HUES6 (cell line): Measurements from ENCODE around the gene ULK1.

Experiments
- H3K27ac ChIP-seq: 2 replicates; pipeline ENCODE4 v1.7.0; 2013; ENCODE audit warnings: low read depth, mild to moderate bottlenecking, low read length, inconsistent platforms
- H3K27me3 ChIP-seq: 2 replicates; pipeline ENCODE4 v1.6.1; 2013; ENCODE audit warnings: low read length; ENCODE audit not compliant: control insufficient read depth, insufficient read depth
- H3K36me3 ChIP-seq: 2 replicates; pipeline ENCODE4 v1.6.1; 2013; ENCODE audit warnings: low read length; ENCODE audit not compliant: control insufficient read depth, insufficient read depth
- H3K4me1 ChIP-seq: 2 replicates; pipeline ENCODE4 v1.6.1; 2013; ENCODE audit warnings: low read length; ENCODE audit not compliant: control insufficient read depth, insufficient read depth
- H3K4me3 ChIP-seq: 2 replicates; pipeline ENCODE4 v1.5.1; 2013; ENCODE audit warnings: low read depth, low read length
- H3K9ac ChIP-seq: one replicate; pipeline ENCODE4 v1.6.1; 2013; ENCODE audit warnings: mild to moderate bottlenecking, low read length
- H3K9me3 ChIP-seq: 2 replicates; pipeline ENCODE4 v1.6.1; 2013; ENCODE audit warnings: low read depth, low read length; ENCODE audit not compliant: control insufficient read depth, insufficient read depth

ULK1 gene

DNA sequence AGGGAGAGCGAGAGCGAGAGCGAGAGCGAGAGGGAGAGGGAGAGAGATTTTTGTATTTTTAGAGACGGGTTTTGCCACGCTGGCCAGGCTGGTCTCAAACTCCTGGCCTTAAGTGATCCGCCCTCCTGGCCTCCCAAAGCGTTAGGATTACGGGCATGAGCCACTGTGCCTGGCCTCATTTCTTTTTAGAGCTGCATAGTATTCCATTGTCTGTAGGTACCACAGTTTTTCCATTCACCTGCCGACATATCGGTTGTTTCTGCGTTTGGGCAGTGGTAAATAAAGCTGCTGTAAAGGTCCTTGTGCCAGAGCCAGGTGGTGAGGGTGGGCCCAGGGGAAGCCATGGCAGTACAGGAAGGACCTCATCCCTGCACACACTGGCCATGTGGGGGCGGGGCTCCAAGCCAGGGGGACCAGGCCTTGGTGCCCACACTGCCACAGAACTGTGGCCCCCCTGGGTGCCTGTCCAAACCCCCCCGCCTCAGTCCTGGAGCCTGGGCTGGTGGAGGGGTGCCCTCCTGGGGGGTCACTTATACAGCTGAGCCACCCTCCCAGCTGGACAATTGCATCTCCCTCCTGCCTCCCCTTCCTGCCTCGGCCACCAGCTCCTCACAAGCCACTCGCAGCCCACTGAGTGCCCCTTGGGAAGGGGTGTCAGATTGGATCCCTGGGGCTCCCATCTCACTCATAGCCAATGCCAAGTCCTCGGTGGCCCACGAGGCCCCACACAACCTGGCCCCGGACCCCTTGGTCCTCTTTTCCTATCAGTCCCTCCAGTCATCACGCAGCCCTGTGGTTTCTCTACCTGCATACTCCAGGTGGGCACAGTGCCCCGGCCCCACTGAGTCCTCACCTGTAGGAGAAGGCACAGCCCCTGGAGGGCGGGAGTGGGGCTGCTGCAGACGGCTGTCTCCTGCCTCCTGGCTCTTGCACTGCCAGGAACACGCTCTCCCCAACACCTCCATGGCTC lies 33.0 kb downstream of the ULK1 start:
- H3K4me1 ChIP-seq: no peaks in the 10 kb centered on the region

GRCh38 chr12:131928080-131928710 lies 33.8 kb downstream of the ULK1 start:
- no peak overlapping the region for H3K27ac ChIP-seq
- peak overlapping the region; percentile 88 for H3K4me3 ChIP-seq
- peak overlapping the region; percentile 73 for H3K9ac ChIP-seq
- no peaks in the 10 kb centered on the region for H3K27me3 ChIP-seq
- no peaks in the 10 kb centered on the region for H3K4me1 ChIP-seq
- H3K9me3 ChIP-seq: peaks cover 9% of the 10 kb centered on the region
- H3K36me3 ChIP-seq: peaks cover 25% of the 10 kb centered on the region

More for the DNA sequence above, 33.0 kb downstream of the ULK1 start:
- H3K9me3 ChIP-seq: peaks cover 9% of the 10 kb centered on the region
- H3K9ac ChIP-seq: peak overlapping the region; percentile 73
- peaks cover 21% of the 10 kb centered on the region for H3K36me3 ChIP-seq
- no peak overlapping the region for H3K27ac ChIP-seq
- peak overlapping the region; percentile 88; the same call in 1 of the 2 replicates for H3K4me3 ChIP-seq
- no peaks in the 10 kb centered on the region for H3K27me3 ChIP-seq

DNA sequence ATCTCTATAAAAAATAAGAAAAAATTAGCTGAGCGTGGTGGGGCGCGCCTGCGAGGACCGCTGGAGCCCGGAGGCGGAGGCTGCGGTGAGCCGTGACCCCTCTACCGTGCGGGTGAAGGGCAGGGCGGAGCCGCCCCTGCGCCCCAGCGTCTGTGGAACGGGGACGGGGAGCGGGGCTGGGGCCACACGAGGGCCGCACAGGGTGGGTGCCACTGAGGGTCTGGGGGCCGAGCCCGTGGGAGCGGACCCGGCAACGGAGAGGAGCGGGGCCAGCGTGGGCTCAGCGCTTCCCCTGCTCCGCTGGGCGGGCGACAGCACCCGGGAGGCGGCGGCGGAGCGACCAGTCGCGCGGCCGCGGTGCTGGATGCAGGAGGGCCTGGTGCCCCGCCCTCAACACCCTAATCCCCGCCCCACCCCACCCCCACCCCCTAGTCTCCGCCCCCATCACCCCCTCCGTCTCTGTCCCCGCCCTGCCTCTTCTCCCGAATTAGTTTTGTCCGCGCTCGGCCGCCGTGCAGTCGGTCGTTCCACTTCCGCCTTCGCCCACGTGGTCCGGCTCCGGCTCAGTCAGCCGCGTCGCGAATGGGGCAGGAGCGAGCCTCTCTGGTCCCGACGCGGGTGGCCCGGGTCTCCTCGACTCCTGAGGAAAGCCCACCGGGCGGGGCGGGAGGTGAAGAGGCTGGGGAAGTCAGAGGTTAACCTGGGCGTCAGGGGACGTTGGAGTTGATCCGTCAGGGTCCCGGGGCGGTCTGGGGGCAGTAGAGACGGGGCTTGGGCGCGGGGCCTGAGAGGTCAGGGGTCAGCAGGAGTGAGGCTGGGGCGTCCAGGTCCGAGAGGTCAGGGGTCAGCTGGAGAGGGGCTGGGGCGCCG lies 34.5 kb downstream of the ULK1 start, which contains the start of gene PUS1:
TSS of gene PUS1 (plus strand) at position 566 of the 870 bp plus-strand sequence. CDS start 447 bp downstream, outside the sequence.
- Histone ChIP-seq H3K9ac (peak within 1 kb of the TSS; percentile 97), H3K27me3 (no peaks in the 10 kb centered on the region), H3K9me3 (peaks cover 9% of the 10 kb centered on the region), H3K27ac (peak within 1 kb of the TSS; percentile 89), H3K36me3 (peaks cover 31% of the 10 kb centered on the region), H3K4me1 (no peaks in the 10 kb centered on the region), H3K4me3 (peak within 1 kb of the TSS; percentile 88)

DNA sequence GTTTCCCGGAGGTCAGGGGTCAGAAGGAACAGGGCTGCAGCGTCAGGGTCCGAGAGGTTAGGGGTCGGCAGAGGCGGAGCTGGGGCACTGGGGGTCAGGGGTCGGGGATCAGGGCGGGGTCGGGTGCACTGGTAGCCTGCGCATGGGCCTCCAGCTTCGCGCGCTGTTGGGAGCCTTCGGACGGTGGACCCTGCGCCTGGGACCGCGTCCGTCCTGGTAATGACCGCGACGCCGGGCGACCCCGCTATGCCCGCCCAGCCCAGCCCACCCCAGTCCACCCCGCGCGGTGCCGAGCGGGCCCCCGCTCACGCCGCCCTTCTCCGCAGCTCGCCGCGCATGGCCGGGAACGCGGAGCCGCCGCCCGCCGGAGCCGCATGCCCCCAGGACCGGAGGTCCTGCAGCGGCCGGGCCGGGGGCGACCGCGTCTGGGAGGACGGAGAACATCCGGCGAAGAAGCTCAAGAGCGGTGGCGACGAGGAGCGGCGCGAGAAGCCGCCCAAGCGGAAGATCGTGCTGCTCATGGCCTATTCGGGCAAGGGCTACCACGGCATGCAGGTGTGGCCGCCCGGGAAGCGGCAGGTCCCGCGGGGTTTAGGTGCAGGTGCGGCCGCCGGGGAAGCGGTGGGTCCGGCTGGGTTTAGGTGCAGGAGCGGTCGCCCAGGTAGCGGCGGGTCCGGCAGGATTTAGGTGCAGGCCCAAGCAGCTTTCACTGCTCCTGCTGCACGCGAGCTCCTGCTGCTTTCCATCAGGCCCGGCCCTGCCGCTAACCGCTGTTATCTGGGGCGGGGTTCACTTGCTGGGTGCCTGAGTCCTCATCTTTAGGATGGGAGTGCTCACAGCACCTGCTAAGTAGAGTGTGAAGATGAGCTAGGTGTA lies 35.4 kb downstream of the ULK1 start:
- Histone ChIP-seq H3K36me3 (peaks cover 40% of the 10 kb centered on the region), H3K27ac (peak overlapping the region; percentile 89), H3K4me3 (peak overlapping the region; percentile 88)

DNA sequence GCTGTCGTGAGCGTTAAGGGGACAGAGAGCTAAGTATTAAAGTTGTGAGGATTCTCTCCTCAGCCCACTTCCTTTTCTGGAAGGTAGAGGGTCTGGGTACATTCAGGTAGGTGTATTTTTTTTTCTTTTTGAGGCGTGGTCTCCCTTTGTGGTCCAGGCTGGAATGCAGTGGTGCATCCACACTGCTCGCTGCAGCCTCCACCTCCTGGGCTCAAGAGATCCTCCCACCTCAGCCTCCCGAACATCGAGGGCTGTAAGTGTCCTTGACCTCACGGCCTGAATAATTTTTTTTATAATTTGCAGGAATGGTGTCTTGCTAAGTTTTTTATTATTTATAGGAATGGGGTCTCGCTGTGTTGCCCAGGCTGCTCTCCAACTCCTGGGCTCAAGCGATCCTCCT lies 36.1 kb downstream of the ULK1 start:
- Histone ChIP-seq H3K9ac (peak overlapping the region; percentile 97), H3K4me3 (peak overlapping the region; percentile 88), H3K4me1 (no peaks in the 10 kb centered on the region), H3K9me3 (peaks cover 9% of the 10 kb centered on the region), H3K27me3 (no peaks in the 10 kb centered on the region), H3K27ac (no peak overlapping the region), H3K36me3 (peaks cover 46% of the 10 kb centered on the region)

More for the DNA sequence above, 35.4 kb downstream of the ULK1 start:
- Histone ChIP-seq H3K9ac (peak overlapping the region; percentile 97), H3K27me3 (no peaks in the 10 kb centered on the region), H3K4me1 (no peaks in the 10 kb centered on the region), H3K9me3 (peaks cover 9% of the 10 kb centered on the region)

DNA sequence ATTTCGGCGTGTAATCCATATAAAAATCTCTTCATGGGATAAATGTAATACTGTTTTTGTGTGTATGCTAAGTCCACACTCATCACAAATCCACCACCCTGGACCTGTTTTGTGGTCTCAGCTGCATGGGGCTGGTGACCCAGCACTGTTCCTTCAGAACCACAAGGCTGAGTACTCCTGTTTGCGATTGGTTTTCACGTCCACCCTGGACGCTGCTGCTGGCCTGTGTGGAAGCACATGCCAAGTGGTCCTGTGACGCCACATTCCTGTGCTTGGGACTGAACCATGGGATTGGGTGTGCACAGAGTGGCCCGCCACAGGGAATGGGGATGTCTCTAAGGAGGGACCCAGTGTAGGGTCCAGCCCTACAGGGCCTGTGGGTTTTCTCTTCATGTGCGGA lies 39.0 kb downstream of the ULK1 start:
- H3K27ac ChIP-seq: no peak overlapping the region
- H3K4me3 ChIP-seq: no peak overlapping the region
- no peaks in the 10 kb centered on the region for H3K27me3 ChIP-seq
- H3K9me3 ChIP-seq: no peaks in the 10 kb centered on the region
- no peak overlapping the region for H3K9ac ChIP-seq
- no peaks in the 10 kb centered on the region for H3K4me1 ChIP-seq
- H3K36me3 ChIP-seq: peaks cover 71% of the 10 kb centered on the region

DNA sequence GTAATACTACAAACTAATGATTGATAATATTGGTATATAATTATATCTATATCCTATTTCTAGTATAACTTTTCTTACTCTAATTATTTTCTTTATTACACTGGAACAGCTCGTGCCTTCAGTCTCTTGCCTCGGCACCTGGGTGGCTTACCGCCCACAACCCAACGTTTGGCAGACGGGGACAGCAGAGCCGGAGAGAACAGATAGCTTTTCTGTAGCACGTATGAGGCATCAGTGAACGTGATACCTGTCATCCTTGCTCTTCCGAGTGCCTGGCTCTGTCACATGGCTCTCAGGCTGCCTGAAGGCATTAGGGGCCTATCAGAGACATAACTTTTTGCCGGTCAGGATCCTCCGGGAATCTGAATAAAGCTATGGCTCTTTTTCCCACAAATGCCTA lies 40.1 kb downstream of the ULK1 start:
- Histone ChIP-seq H3K4me1 (no peaks in the 10 kb centered on the region), H3K4me3 (no peak overlapping the region), H3K9ac (no peak overlapping the region), H3K27me3 (no peaks in the 10 kb centered on the region), H3K9me3 (no peaks in the 10 kb centered on the region), H3K36me3 (peaks cover 79% of the 10 kb centered on the region), H3K27ac (no peak overlapping the region)

DNA sequence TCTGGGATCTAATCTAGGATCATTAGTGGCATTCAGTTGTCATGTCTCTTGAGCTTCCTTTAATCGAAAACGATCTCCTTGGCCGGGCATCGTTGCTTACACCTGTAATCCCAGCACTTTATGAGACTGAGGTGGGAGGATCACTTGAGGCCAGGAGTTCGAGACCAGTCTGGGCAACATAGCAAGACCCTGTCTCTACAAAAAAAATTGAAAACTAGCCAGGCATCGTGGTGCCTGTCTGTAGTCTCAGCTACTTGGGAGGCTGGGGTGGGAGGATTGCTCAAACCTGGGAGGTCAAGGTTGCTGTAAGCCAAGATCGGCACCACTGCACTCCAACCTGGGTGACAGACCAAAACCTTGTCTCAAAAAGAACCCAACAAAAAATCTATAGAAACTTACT lies 43.7 kb downstream of the ULK1 start:
- Histone ChIP-seq H3K9me3 (no peaks in the 10 kb centered on the region), H3K9ac (no peak overlapping the region), H3K4me3 (no peak overlapping the region), H3K27me3 (no peaks in the 10 kb centered on the region), H3K4me1 (no peaks in the 10 kb centered on the region), H3K27ac (no peak overlapping the region), H3K36me3 (peaks cover 90% of the 10 kb centered on the region)

GRCh38 chr12:131939007-131939406 lies 44.6 kb downstream of the ULK1 start:
- no peak overlapping the region for H3K4me3 ChIP-seq
- peaks cover 90% of the 10 kb centered on the region for H3K36me3 ChIP-seq
- no peaks in the 10 kb centered on the region for H3K27me3 ChIP-seq
- H3K9ac ChIP-seq: no peak overlapping the region
- H3K4me1 ChIP-seq: no peaks in the 10 kb centered on the region
- no peaks in the 10 kb centered on the region for H3K9me3 ChIP-seq
- H3K27ac ChIP-seq: no peak overlapping the region

- peaks cover 88% of the 10 kb centered on the region for H3K36me3 ChIP-seq
Observed at GRCh38 chr12:131940141-131940547, 45.7 kb downstream of the ULK1 start.

More at GRCh38 chr12:131940141-131940547, 45.7 kb downstream of the ULK1 start:
- Histone ChIP-seq H3K27me3 (no peaks in the 10 kb centered on the region), H3K4me1 (no peaks in the 10 kb centered on the region), H3K27ac (no peak overlapping the region), H3K4me3 (no peak overlapping the region), H3K9ac (no peak overlapping the region), H3K9me3 (0 out of 2 replicates have a peak, but pooled peaks cover 2% of the 10 kb centered on the region)
